ENCODE measurements around the gene FDX2. TPM values are rescaled to one million over a fixed set of nuclear protein-coding genes. Genes with fewer than 3 reads are reported as not detected.

FDX2 gene
- total and polyA plus RNA-seq, 7 donors, result 19.2 to 45.9 (median 25.2) TPM

DNA sequence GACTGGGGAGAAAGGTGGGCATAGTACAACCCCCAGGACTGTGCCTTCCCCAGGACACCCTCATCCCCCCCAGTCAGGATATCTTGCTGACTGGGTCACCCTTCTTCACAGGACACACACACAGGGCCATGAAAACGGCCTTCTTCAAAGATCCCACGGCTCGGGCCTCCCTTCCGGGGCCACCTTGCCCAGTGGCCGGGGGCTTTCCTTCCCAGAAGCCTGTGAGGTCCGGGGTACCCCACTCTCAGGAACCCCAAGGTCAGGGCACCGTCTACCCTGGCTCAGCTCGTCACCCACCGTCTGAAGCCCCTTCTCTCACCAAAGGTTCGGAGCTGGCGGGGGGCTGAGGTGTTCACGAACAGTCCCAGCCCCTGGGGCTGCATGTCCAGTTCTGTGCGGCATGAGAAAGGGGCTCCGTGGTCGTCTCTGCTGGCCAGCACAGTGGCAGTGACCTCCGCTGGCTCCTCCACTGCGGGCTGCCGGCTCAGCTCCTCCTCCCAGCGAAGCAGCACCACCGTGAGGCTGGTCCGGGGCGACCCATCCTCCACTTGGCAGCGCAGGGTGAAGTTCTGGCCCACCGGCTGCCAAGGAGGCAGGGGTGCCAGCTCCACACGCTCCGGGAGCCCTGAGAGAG, 19.7 kb upstream of the FDX2 start:
- Histone ChIP-seq H3K4me3 (peak overlapping the region in 3 of 4 donors; percentile 59 to 76 (median 70)), H3K27ac (peak overlapping the region; percentile 56 to 91 (median 88)), H3K36me3 (peaks cover 0 to 3% (median 1%) of the 10 kb centered on the region in 4 donors), H3K4me1 (peaks cover 0 to 33% (median 27%) of the 10 kb centered on the region in 4 donors), H3K9me3 (no peaks in the 10 kb centered on the region), H3K27me3 (no peaks in the 10 kb centered on the region)
- intact Hi-C loops (cut with DNase I), result loop anchor here (10.0 kb wide), 1 partner anchor 141 kb away; the partner anchor contains the start of gene DNMT1
- 68 to 82% methylated on average over 26 of the region's 26 CpGs for WGBS, 2 donors
- DNase-seq, result no peak
- TF ChIP-seq EP300 (IDR thresholded peaks at IDR 0.05), result no peak
- no peak for TF ChIP-seq POLR2A (IDR thresholded peaks at IDR 0.05)
- no peak for TF ChIP-seq POLR2AphosphoS5 (IDR thresholded peaks at IDR 0.05)
- TF ChIP-seq, protein P1, sequence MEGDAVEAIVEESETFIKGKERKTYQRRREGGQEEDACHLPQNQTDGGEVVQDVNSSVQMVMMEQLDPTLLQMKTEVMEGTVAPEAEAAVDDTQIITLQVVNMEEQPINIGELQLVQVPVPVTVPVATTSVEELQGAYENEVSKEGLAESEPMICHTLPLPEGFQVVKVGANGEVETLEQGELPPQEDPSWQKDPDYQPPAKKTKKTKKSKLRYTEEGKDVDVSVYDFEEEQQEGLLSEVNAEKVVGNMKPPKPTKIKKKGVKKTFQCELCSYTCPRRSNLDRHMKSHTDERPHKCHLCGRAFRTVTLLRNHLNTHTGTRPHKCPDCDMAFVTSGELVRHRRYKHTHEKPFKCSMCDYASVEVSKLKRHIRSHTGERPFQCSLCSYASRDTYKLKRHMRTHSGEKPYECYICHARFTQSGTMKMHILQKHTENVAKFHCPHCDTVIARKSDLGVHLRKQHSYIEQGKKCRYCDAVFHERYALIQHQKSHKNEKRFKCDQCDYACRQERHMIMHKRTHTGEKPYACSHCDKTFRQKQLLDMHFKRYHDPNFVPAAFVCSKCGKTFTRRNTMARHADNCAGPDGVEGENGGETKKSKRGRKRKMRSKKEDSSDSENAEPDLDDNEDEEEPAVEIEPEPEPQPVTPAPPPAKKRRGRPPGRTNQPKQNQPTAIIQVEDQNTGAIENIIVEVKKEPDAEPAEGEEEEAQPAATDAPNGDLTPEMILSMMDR (IDR thresholded peaks at IDR 0.05), result no peak

DNA sequence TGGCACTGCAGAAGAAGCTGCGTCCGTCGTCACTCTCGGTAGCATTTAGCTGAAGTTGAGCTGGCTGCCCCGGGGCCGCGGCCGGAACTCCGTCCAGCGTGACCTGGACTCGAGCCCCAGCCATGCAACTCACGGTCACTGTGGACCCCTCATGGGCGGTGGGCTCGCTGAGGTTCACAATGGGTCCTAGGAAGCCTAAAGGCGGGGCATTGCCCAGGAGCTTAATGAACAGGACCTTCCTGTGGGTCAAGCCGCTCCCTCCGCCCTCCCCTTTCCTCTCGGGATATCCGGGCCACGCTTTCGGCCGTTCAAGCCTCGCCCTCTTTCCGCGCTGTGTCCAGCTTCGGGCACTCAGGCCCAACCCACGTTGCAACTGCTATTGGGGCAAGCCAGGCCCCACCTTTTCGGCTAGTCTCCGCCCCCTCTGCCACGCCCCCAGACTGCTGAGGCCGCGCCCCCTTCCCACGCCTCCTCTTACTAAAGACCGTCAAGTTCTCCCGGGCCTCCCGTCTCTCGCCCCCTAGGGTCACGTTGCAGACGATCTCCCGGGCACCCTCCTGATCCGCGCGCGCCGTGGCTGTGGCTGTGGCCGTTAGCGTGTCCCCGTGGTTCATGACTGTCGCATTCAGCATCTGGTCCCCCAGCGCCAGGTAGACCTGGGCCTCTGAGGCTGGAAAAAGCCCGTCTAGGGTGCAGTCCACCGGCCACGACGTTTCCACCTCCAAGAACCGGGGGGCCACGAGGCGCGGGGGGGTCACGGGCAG, 19.0 kb upstream of the FDX2 start:
- Histone ChIP-seq H3K4me1 (peaks cover 0 to 33% (median 27%) of the 10 kb centered on the region in 4 donors), H3K27ac (peak overlapping the region; percentile 84 to 95 (median 91)), H3K4me3 (peak overlapping the region; percentile 59 to 76 (median 68)), H3K36me3 (peaks cover 2 to 10% (median 7%) of the 10 kb centered on the region in 4 donors), H3K9me3 (no peaks in the 10 kb centered on the region), H3K27me3 (no peaks in the 10 kb centered on the region)
- peak; percentile 98 for DNase-seq
- intact Hi-C loops (cut with DNase I), result loop anchor here (5.0 to 10.0 kb wide), 2 partner anchors 68 to 140 kb away; partner anchors contain the start of genes CDC37 and DNMT1
- TF ChIP-seq, protein P1 (IDR thresholded peaks at IDR 0.05), result no peak
- TF ChIP-seq POLR2AphosphoS5 (IDR thresholded peaks at IDR 0.05) (peak; percentile 50 to 88 (median 80)), EP300 (IDR thresholded peaks at IDR 0.05) (no peak), POLR2A (IDR thresholded peaks at IDR 0.05) (peak; percentile 40 to 71)
- 12 to 53% methylated on average over 59 of the region's 59 CpGs for WGBS, 2 donors

DNA sequence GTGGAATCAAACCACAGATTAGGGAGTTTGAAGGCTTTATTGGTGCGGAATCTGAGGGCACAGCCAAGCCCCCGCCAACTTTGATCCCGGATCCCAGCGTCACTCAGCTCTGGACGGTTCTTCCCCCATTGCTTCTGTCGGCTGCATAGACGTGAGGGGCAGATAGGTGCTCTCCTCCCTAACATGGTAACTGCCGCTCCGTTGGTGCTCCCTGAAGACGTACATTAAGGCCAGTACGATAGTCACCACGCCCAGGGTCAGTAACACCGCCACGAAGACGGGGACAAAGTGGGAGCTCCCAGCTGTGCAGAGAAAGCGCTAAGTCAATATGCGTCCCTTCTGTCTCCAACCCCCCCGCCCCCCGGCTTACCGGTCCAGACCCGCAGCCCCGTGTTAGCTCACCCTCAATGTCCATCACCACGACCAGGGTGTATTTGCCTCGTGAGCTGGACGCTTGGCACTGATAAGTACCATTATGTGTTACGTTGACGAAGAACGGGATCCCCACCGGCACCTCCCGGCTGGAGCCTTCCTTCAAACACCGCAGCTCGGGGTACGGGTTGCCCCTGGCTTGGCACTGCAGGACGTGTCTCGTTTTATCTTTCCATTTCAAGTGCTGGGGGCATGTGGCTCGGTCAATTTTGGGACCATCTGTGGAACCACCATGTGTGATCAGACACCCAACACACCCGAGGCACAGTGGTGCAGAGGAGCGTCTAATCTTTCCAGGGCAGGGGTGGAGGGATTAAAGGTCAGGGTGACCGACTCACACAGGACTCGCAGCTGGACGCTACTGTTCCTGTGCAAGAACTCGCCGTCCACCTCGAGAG, 18.2 kb upstream of the FDX2 start:
- intact Hi-C loops (cut with DNase I), result loop anchor here (2.0 to 10.0 kb wide), 3 partner anchors 47 to 139 kb away; partner anchors contain the start of genes CDC37, DNMT1 and TYK2
- DNase-seq, result no peak
- Histone ChIP-seq H3K9me3 (no peaks in the 10 kb centered on the region), H3K27ac (peak overlapping the region; percentile 84 to 95 (median 91)), H3K27me3 (no peaks in the 10 kb centered on the region), H3K36me3 (peaks cover 9 to 18% (median 15%) of the 10 kb centered on the region in 4 donors), H3K4me1 (peaks cover 0 to 33% (median 27%) of the 10 kb centered on the region in 4 donors), H3K4me3 (peak overlapping the region; percentile 59 to 76 (median 68))
- 7 to 41% methylated on average over 44 of the region's 44 CpGs for WGBS, 2 donors
- TF ChIP-seq, protein P1 (IDR thresholded peaks at IDR 0.05), result no peak
- TF ChIP-seq EP300 (IDR thresholded peaks at IDR 0.05) (no peak), POLR2A (IDR thresholded peaks at IDR 0.05) (no peak), POLR2AphosphoS5 (IDR thresholded peaks at IDR 0.05) (no peak)

Measured in sigmoid colon (tissue), 7 donors.